HL-60 (cell line): ENCODE data around the gene C22orf15.

Experiments
- DNase-seq, 2 experiments: peaks; one replicate each; pipeline ENCODE4 v3.0.0-alpha.2; 2010 to 2020; ENCODE audit warnings: low read depth in 1 of 2, low spot score in 1 of 2
- H3K27ac ChIP-seq: fragments of 250-450 bp; sonication (Bioruptor Pico); replicated peaks from 2 replicates; pipeline ENCODE4 v1.5.1; 2020; ENCODE audit warnings: mild to moderate bottlenecking, moderate library complexity
- H3K27me3 ChIP-seq: fragments of 250-450 bp; sonication (Bioruptor Pico); 2 replicates; pipeline ENCODE4 v1.5.1; 2021; ENCODE audit warnings: mild to moderate bottlenecking, moderate library complexity; ENCODE audit not compliant: insufficient read depth, poor library complexity, severe bottlenecking
- H3K4me3 ChIP-seq: replicated peaks from 2 replicates; pipeline ENCODE4 v1.5.1; 2011; ENCODE audit warnings: mild to moderate bottlenecking, control low read depth, low read length; ENCODE audit not compliant: insufficient read depth
- GABPA ChIP-seq: IDR thresholded peaks from 2 replicates; pipeline ENCODE4 v1.6.1; 2012; ENCODE audit warnings: low read depth
- POLR2AphosphoS5 ChIP-seq: IDR thresholded peaks from 2 replicates; pipeline ENCODE4 v1.6.1; 2012; ENCODE audit warnings: low read depth
- SPI1 ChIP-seq: IDR thresholded peaks from 2 replicates; pipeline ENCODE4 v1.6.1; 2012; ENCODE audit warnings: low read depth, mild to moderate bottlenecking, borderline replicate concordance
- TF ChIP-seq, protein P1 (sequence below): IDR thresholded peaks from one replicate; pipeline ENCODE4 v1.5.1; 2011; ENCODE audit warnings: low read length, control low read depth, inconsistent platforms; ENCODE audit not compliant: insufficient read depth
- TF ChIP-seq, protein P2 (sequence below): IDR thresholded peaks from 2 replicates; pipeline ENCODE4 v1.6.1; 2012; ENCODE audit warnings: low read depth; ENCODE audit not compliant: insufficient replicate concordance

C22orf15 gene

DNA sequence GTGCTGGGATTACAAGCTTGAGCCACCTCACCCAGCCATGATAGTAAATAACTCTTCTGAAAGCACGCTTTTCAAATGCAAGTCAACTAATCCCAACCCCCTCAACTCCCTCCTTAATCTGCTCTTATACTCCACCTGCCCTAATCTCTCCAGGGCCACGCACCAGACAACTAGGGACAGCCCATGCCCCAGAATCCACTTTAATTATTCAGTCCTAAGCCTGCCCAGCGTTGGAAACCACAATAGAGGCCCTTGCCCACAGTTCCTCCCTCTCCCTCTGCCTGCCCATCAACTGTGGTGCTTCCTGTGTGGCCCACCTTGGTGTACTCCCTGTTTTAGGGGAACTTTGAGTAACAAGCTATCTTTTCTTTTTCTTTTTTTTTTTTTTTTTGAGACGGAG, 5.9 kb upstream of the C22orf15 start:
- H3K4me3 ChIP-seq: no peak overlapping the region
- DNase-seq: peak in 1 of 2 experiments; percentile 16
- TF ChIP-seq, protein P1, sequence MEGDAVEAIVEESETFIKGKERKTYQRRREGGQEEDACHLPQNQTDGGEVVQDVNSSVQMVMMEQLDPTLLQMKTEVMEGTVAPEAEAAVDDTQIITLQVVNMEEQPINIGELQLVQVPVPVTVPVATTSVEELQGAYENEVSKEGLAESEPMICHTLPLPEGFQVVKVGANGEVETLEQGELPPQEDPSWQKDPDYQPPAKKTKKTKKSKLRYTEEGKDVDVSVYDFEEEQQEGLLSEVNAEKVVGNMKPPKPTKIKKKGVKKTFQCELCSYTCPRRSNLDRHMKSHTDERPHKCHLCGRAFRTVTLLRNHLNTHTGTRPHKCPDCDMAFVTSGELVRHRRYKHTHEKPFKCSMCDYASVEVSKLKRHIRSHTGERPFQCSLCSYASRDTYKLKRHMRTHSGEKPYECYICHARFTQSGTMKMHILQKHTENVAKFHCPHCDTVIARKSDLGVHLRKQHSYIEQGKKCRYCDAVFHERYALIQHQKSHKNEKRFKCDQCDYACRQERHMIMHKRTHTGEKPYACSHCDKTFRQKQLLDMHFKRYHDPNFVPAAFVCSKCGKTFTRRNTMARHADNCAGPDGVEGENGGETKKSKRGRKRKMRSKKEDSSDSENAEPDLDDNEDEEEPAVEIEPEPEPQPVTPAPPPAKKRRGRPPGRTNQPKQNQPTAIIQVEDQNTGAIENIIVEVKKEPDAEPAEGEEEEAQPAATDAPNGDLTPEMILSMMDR: no peak
- TF ChIP-seq SPI1: peak; percentile 18; the same call in 1 of the 2 replicates
- H3K27ac ChIP-seq: no peak overlapping the region
- no peaks in the 10 kb centered on the region for H3K27me3 ChIP-seq

DNA sequence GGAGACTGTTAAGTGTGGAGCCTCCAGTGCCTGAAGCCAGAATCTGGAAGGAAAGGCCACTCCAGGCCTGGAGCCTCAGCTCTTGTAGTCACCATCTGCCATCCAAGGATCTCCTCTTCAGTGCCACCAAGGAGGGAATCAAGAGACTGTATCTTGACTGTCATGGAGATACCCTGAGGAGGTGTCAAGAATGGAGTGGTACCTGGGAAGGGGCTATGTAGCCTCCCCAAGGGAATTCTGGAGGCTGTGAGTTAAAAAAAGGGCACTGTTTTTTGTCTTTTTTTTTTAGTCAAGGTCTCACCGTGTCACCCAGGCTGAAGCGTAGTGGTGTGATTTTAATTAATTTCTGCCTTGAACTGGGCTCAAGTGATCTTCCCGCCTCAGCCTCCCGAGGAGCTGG, 3.2 kb upstream of the C22orf15 start:
- no peak overlapping the region for H3K4me3 ChIP-seq
- TF ChIP-seq, protein P1: no peak
- TF ChIP-seq POLR2AphosphoS5 (no peak), GABPA (no peak), SPI1 (no peak)
- TF ChIP-seq, protein P2, sequence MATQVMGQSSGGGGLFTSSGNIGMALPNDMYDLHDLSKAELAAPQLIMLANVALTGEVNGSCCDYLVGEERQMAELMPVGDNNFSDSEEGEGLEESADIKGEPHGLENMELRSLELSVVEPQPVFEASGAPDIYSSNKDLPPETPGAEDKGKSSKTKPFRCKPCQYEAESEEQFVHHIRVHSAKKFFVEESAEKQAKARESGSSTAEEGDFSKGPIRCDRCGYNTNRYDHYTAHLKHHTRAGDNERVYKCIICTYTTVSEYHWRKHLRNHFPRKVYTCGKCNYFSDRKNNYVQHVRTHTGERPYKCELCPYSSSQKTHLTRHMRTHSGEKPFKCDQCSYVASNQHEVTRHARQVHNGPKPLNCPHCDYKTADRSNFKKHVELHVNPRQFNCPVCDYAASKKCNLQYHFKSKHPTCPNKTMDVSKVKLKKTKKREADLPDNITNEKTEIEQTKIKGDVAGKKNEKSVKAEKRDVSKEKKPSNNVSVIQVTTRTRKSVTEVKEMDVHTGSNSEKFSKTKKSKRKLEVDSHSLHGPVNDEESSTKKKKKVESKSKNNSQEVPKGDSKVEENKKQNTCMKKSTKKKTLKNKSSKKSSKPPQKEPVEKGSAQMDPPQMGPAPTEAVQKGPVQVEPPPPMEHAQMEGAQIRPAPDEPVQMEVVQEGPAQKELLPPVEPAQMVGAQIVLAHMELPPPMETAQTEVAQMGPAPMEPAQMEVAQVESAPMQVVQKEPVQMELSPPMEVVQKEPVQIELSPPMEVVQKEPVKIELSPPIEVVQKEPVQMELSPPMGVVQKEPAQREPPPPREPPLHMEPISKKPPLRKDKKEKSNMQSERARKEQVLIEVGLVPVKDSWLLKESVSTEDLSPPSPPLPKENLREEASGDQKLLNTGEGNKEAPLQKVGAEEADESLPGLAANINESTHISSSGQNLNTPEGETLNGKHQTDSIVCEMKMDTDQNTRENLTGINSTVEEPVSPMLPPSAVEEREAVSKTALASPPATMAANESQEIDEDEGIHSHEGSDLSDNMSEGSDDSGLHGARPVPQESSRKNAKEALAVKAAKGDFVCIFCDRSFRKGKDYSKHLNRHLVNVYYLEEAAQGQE: no peak
- no peak overlapping the region for H3K27ac ChIP-seq
- no peak for DNase-seq
- H3K27me3 ChIP-seq: no peaks in the 10 kb centered on the region

DNA sequence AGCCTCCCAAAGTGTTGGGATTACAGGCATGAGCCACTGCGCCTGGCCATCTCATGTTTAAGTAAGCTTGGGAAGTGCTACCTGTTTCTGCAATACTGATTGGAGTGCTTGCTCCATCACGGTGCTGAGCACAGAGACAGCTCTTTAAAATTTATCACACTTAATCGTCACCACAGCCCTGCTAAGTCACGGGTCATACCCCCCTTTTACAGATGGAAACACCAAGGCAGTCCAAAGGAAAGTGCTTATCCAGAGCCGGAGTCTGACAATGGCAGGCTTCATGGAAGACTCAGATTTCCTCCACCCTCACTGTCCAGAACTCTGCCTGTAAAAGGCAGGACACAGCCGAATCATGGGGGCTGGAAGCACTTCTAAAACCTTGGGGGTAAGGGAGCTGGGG, 2.7 kb upstream of the C22orf15 start:
- Histone ChIP-seq H3K27me3 (no peaks in the 10 kb centered on the region), H3K4me3 (no peak overlapping the region), H3K27ac (no peak overlapping the region)
- DNase-seq: no peak
- TF ChIP-seq SPI1: no peak
- no peak for TF ChIP-seq GABPA
- TF ChIP-seq POLR2AphosphoS5: no peak
- TF ChIP-seq, protein P1: no peak

DNA sequence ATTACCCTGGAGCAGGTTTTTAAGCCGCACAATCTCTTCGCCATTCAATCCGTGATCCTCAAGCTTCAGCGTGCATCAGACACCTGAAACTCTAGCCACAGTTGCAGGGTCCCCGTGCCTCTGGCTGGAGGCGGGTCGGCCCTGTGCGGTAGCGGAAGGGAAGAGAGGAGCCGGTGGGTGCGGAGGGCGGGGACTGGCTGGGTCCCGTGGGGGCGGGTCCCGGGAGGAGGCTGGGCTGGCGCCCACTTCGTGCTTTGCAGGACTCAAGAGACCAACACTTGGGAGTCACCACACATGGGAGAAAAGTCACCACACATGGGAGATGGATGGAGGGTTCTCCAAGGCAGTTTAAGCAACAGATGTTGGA, 772 bp downstream of the C22orf15 start:
- H3K4me3 ChIP-seq: no peak overlapping the region
- no peak overlapping the region for H3K27ac ChIP-seq
- no peaks in the 10 kb centered on the region for H3K27me3 ChIP-seq
- no peak for DNase-seq
- TF ChIP-seq GABPA (no peak), POLR2AphosphoS5 (no peak), SPI1 (no peak)
- TF ChIP-seq, protein P2: no peak
- TF ChIP-seq, protein P1: no peak
